OCI-LY7 (cell line): Measurements from ENCODE around the gene HACD1. TPM values are rescaled to one million over a fixed set of nuclear protein-coding genes. Genes with fewer than 3 reads are reported as not detected.

ENCODE experiments used
- BruUV-seq: library from RNA; stranded (reverse); fragments of 400-500 nt; replicated peaks from 2 replicates; lab custom pipeline; 2021; lab: Mats Ljungman, UMichigan
- CTCF ChIA-PET: fragments of 300-600 bp; sonication (Branson Sonifier 250); formaldehyde crosslinking; loops from one replicate; lab custom pipeline; 2022; ENCODE audit warnings: antibody characterized with exemption; ENCODE audit not compliant: unreplicated experiment; lab: Charles Lee
- POLR2A ChIA-PET: fragments of 300-600 bp; sonication (Branson Sonifier 250); formaldehyde crosslinking; loops from one replicate; lab custom pipeline; 2022; ENCODE audit warnings: antibody characterized with exemption; lab: Charles Lee
- DNase-seq: peaks from one replicate; pipeline ENCODE4 v3.0.0-alpha.2; 2015; ENCODE audit warnings: low spot score
- H2AFZ ChIP-seq: fragments of 200-600 bp; sonication (generic), shearing (Covaris generic); 2 replicates; pipeline ENCODE4 v1.6.1; 2014; ENCODE audit warnings: mild to moderate bottlenecking, antibody characterized with exemption, low read length, moderate library complexity
- H3K27ac ChIP-seq: fragments of 200-600 bp; sonication (generic); 2 replicates; pipeline ENCODE4 v1.5.1; 2014; ENCODE audit warnings: mixed run types, low read depth, mild to moderate bottlenecking, moderate library complexity, low read length, inconsistent platforms; ENCODE audit not compliant: poor library complexity, severe bottlenecking
- H3K36me3 ChIP-seq: fragments of 200-600 bp; sonication (generic); 2 replicates; pipeline ENCODE4 v1.6.1; 2014; ENCODE audit warnings: mild to moderate bottlenecking, antibody characterized with exemption, low read length, moderate library complexity, mixed read lengths; ENCODE audit not compliant: insufficient read depth
- H3K4me1 ChIP-seq: fragments of 200-600 bp; sonication (generic); 2 replicates; pipeline ENCODE4 v1.5.1; 2014; ENCODE audit warnings: mild to moderate bottlenecking, low read length; ENCODE audit not compliant: insufficient read depth, poor library complexity, severe bottlenecking
- H3K4me2 ChIP-seq: fragments of 200-600 bp; sonication (generic); 2 replicates; pipeline ENCODE4 v1.6.1; 2014; ENCODE audit warnings: mild to moderate bottlenecking, low read length
- H3K4me3 ChIP-seq: fragments of 200-600 bp; sonication (generic); 2 replicates; pipeline ENCODE4 v1.5.1; 2014; ENCODE audit warnings: mild to moderate bottlenecking, low read depth, low read length; ENCODE audit not compliant: poor library complexity, severe bottlenecking
- H3K79me2 ChIP-seq: fragments of 200-600 bp; sonication (generic); 2 replicates; pipeline ENCODE4 v1.6.1; 2016; ENCODE audit warnings: low read depth, mild to moderate bottlenecking, low read length, moderate library complexity, mixed read lengths; ENCODE audit not compliant: insufficient read depth
- H3K9me2 ChIP-seq: fragments of 200-600 bp; sonication (generic); 2 replicates; pipeline ENCODE4 v1.6.1; 2016; ENCODE audit warnings: mild to moderate bottlenecking, low read length, mixed read lengths; ENCODE audit not compliant: insufficient read depth
- H3K9me3 ChIP-seq: fragments of 200-600 bp; sonication (generic); 2 replicates; pipeline ENCODE4 v1.6.1; 2014; ENCODE audit warnings: mild to moderate bottlenecking, mixed run types, low read length, mixed read lengths
- H4K20me1 ChIP-seq: fragments of 200-600 bp; sonication (generic); 2 replicates; pipeline ENCODE4 v1.6.1; 2014; ENCODE audit warnings: mild to moderate bottlenecking, antibody characterized with exemption, low read length, moderate library complexity, mixed read lengths; ENCODE audit not compliant: insufficient read depth
- EZH2phosphoT487 ChIP-seq: fragments of 200-600 bp; sonication (generic); IDR thresholded peaks from 2 replicates; pipeline ENCODE4 v1.6.1; 2018; ENCODE audit warnings: low read depth, borderline replicate concordance, mild to moderate bottlenecking, mixed run types, antibody characterized with exemption, low read length, moderate library complexity, mixed read lengths
- intact Hi-C: fragments of 100-400 bp; cut with micrococcal nuclease; formaldehyde crosslinking; loops from one replicate; pipeline ENCODE4 v1.10.0; 2022; ENCODE audit not compliant: unreplicated experiment
- total RNA-seq, 2 experiments: library from RNA; depleted of rRNA in 1 of 2; stranded (reverse); fragments of >200 nt in 1 of 2; shearing (Covaris generic) in 1 of 2; gene quantifications; 2 replicates each; pipeline ENCODE4 v1.2.3, GENCODE V29; 2014 to 2022
- TF ChIP-seq, protein P1 (sequence below): fragments of 200-600 bp; sonication (generic); conservative IDR thresholded peaks from 2 replicates; pipeline ENCODE4 v1.5.1; 2014; ENCODE audit warnings: mild to moderate bottlenecking, antibody characterized with exemption, low read length, moderate library complexity, mixed read lengths

Gene HACD1
- total RNA-seq, 2 experiments from 2014 or later = not detected

DNA sequence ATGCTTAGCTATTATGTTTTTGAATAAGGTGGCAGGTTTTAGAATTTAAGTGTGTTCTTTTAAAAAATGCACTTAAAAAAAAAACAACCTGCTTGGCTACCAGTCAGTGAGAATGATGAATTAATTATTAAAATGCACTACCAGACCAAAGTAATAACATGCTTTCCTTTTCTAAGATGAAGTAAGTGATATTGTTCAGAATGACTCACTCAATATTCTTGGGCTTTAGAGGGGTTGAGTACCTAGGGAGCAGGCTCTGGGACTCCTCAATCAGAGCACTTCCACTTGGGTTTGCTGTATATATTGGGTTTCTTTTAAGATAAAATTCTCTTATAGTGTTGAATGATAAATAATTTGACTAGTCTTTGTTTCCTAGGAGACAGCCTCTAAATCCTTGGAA lies 35.4 kb upstream of the HACD1 start:
- peaks cover 95% of the 10 kb centered on the region for H3K79me2 ChIP-seq
- ChIA-PET POLR2A (interaction anchor here (0.5 to 2.3 kb wide), 4 partner anchors 9 to 670 kb away, joined by 3 to 12 read pairs (median 3); partner anchors contain the start of gene STAM), CTCF (no interaction called here)
- H3K9me3 ChIP-seq = peaks cover 26% of the 10 kb centered on the region
- no TSS peak for BruUV-seq
- no peak overlapping the region for H2AFZ ChIP-seq
- H3K4me1 ChIP-seq = no peaks in the 10 kb centered on the region
- H3K36me3 ChIP-seq = peaks cover 55% of the 10 kb centered on the region
- no peak for DNase-seq
- no peak overlapping the region for H3K27ac ChIP-seq
- no peaks in the 10 kb centered on the region; the same call in 1 of the 2 replicates for H4K20me1 ChIP-seq
- intact Hi-C loops = no loop called here
- H3K9me2 ChIP-seq = no peaks in the 10 kb centered on the region
- H3K4me3 ChIP-seq = no peak overlapping the region
- TF ChIP-seq, protein P1, sequence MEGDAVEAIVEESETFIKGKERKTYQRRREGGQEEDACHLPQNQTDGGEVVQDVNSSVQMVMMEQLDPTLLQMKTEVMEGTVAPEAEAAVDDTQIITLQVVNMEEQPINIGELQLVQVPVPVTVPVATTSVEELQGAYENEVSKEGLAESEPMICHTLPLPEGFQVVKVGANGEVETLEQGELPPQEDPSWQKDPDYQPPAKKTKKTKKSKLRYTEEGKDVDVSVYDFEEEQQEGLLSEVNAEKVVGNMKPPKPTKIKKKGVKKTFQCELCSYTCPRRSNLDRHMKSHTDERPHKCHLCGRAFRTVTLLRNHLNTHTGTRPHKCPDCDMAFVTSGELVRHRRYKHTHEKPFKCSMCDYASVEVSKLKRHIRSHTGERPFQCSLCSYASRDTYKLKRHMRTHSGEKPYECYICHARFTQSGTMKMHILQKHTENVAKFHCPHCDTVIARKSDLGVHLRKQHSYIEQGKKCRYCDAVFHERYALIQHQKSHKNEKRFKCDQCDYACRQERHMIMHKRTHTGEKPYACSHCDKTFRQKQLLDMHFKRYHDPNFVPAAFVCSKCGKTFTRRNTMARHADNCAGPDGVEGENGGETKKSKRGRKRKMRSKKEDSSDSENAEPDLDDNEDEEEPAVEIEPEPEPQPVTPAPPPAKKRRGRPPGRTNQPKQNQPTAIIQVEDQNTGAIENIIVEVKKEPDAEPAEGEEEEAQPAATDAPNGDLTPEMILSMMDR = no peak
- H3K4me2 ChIP-seq = no peak overlapping the region

DNA sequence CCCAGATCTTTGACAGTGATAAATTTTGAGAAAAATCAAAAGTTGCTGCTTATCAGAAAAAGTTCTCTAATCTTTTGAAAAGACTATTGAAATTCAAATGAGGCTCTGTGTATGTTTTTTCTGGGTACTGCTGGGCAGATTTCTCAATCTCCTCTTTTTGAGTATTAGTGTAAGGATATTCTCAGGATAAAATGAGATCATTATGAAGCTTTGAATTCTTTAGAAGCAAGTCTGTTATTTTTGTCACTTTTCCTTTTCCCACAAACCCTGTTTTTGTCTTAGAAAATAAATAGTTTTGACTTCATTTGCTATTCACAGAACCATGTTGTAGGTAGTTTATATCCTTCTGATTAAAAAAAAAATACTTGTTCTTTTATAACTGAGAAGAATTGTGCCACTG lies 34.7 kb upstream of the HACD1 start:
- H3K4me1 ChIP-seq = no peaks in the 10 kb centered on the region
- no peaks in the 10 kb centered on the region; the same call in 1 of the 2 replicates for H4K20me1 ChIP-seq
- ChIA-PET CTCF (no interaction called here), POLR2A (interaction anchor here (0.6 to 2.3 kb wide), 3 partner anchors 8 to 506 kb away, joined by 3 to 12 read pairs (median 3); partner anchors contain the start of gene STAM)
- H3K9me3 ChIP-seq = peaks cover 26% of the 10 kb centered on the region
- H3K36me3 ChIP-seq = peaks cover 62% of the 10 kb centered on the region
- BruUV-seq = no TSS peak
- no peaks in the 10 kb centered on the region for H3K9me2 ChIP-seq
- DNase-seq = no peak
- no peak overlapping the region for H3K4me3 ChIP-seq
- no peak overlapping the region for H3K4me2 ChIP-seq
- TF ChIP-seq EZH2phosphoT487 = no peak
- TF ChIP-seq, protein P1 = no peak
- no peak overlapping the region for H2AFZ ChIP-seq
- H3K79me2 ChIP-seq = peaks cover 95% of the 10 kb centered on the region
- H3K27ac ChIP-seq = no peak overlapping the region
- intact Hi-C loops = no loop called here

DNA sequence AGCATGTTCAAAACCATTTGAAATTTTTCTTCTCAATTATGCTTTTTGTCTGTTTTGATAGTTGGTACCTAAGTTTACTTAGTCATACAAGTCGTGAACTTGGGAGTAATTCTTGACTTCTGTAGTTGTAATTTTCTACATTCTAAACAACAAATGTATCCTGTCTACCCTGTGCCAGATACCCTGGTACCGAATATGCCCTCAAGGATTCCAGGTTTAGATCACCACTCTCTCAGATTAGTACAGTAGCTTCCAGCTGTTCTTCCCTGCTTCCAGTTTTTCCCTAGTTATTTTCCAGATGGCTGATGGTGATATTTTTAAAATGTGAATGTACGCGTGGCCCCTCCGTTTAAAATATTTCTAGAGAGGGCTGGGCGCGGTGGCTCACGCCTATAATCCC lies 33.2 kb upstream of the HACD1 start:
- Histone ChIP-seq H2AFZ (no peak overlapping the region), H3K9me2 (no peaks in the 10 kb centered on the region), H3K4me1 (peaks cover 11% of the 10 kb centered on the region), H3K4me2 (no peak overlapping the region), H3K79me2 (peaks cover 97% of the 10 kb centered on the region), H3K27ac (no peak overlapping the region), H4K20me1 (no peaks in the 10 kb centered on the region; the same call in 1 of the 2 replicates), H3K4me3 (no peak overlapping the region), H3K9me3 (peaks cover 26% of the 10 kb centered on the region), H3K36me3 (peaks cover 68% of the 10 kb centered on the region)
- ChIA-PET POLR2A (interaction anchor here (0.6 kb wide), 1 partner anchor 103 kb away, joined by 4 read pairs; no protein-coding TSS in a partner anchor), CTCF (no interaction called here)
- DNase-seq = no peak
- no TSS peak for BruUV-seq
- TF ChIP-seq, protein P1 = no peak
- TF ChIP-seq EZH2phosphoT487 = no peak
- intact Hi-C loops = no loop called here
